ENCODE results near the gene ENDOD1. TPM values are rescaled to one million over a fixed set of nuclear protein-coding genes. Genes with fewer than 3 reads are reported as not detected.

ENDOD1 gene
- total RNA-seq, 1 donor from 2014 or later = 1.9 TPM

DNA sequence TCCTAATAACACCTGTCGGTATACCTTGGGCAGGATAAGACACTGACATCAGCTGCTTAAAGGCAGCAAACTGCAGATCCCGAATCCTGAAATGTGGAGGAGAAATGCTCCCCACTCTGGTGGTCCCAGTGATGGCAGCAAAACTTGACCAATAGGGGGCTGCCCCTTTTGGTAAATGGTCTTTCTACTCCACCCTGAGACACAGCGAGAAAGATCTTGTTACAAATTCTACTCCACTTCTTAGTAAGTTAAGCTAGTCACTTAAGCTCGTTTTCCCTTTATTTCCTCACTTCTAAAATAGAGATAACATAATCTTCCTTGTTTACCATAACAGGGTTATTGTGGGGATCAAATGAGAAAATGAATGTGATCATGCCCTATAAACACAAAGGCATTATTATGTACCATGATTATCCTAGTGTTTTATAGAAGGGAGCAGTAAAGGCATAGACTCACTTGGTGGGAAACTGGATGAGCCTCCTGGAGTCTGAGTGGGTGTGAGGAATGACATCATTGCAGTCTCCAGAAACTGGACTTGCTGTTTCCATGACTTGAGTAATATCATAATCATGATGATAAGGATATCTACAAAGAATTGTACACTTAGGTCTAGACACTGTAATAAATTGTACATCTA, 50.9 kb downstream of the ENDOD1 start:
- H3K27me3 Mint-ChIP-seq (ENCODE audit: insufficient read depth, low read depth) = peaks cover 2% of the 10 kb centered on the region
- no peak overlapping the region for H3K4me3 Mint-ChIP-seq
- DNase-seq (ENCODE audit: low spot score) = no peak
- Histone ChIP-seq H3K27ac (no peak overlapping the region), H3K9ac (no peak overlapping the region), H3K4me2 (no peak overlapping the region), H3K79me2 (ENCODE audit: low read depth) (no peaks in the 10 kb centered on the region), H3K4me3 (no peak overlapping the region), H3K9me3 (ENCODE audit: low read depth) (no peaks in the 10 kb centered on the region), H4K20me1 (ENCODE audit: low read depth) (no peaks in the 10 kb centered on the region), H3K4me1 (no peaks in the 10 kb centered on the region), H2AFZ (replicated peaks) (no peak overlapping the region), H3K36me3 (no peaks in the 10 kb centered on the region), H3K27me3 (peaks cover 68% of the 10 kb centered on the region), H3F3A (ENCODE audit: low read depth) (no peaks in the 10 kb centered on the region)
- TF ChIP-seq EZH2 (IDR thresholded peaks at IDR 0.05) = no peak
- peak; percentile 28 for TF ChIP-seq CTCF (IDR thresholded peaks at IDR 0.05)
- H3K36me3 Mint-ChIP-seq = no peaks in the 10 kb centered on the region
- no peak overlapping the region for H3K27ac Mint-ChIP-seq
- no peaks in the 10 kb centered on the region for H3K9me3 Mint-ChIP-seq
- H3K4me1 Mint-ChIP-seq = no peaks in the 10 kb centered on the region

DNA sequence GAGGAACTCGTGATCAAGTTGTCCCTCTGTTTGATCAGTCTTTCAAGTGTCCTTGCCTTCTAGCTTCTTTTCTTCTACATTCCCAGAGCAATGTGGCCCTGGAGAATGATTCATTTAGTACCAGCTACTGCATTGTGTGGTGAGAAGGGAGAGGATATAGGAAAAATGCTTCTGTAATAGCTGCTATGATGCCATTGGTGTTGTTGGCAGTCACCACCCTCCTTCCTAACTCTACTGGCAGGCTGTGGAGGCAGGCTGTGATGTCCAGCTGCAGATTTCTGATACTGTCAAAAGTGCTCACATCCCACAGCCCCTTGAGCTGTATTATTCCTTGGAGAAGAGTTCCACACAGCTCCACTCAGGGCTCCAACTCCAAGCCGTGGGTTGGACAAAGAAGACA, 52.8 kb downstream of the ENDOD1 start:
- Histone ChIP-seq H3K9me3 (ENCODE audit: low read depth) (no peaks in the 10 kb centered on the region), H3K36me3 (no peaks in the 10 kb centered on the region), H3K27me3 (peaks cover 87% of the 10 kb centered on the region), H3F3A (ENCODE audit: low read depth) (no peaks in the 10 kb centered on the region), H3K4me1 (no peaks in the 10 kb centered on the region), H2AFZ (replicated peaks) (no peak overlapping the region), H3K4me2 (no peak overlapping the region), H3K79me2 (ENCODE audit: low read depth) (no peaks in the 10 kb centered on the region), H3K27ac (no peak overlapping the region), H3K4me3 (no peak overlapping the region), H4K20me1 (ENCODE audit: low read depth) (no peaks in the 10 kb centered on the region), H3K9ac (no peak overlapping the region)
- TF ChIP-seq EZH2 (IDR thresholded peaks at IDR 0.05) (no peak), CTCF (IDR thresholded peaks at IDR 0.05) (no peak), EZH2phosphoT487 (IDR thresholded peaks at IDR 0.05) (no peak)
- no peak for DNase-seq (ENCODE audit: low spot score)
- H3K4me1 Mint-ChIP-seq = peaks cover 3% of the 10 kb centered on the region
- no peak overlapping the region for H3K27ac Mint-ChIP-seq
- H3K27me3 Mint-ChIP-seq (ENCODE audit: insufficient read depth, low read depth) = peaks cover 2% of the 10 kb centered on the region
- no peak overlapping the region for H3K4me3 Mint-ChIP-seq
- H3K9me3 Mint-ChIP-seq = no peaks in the 10 kb centered on the region
- H3K36me3 Mint-ChIP-seq = no peaks in the 10 kb centered on the region

GRCh38 chr11:95143106-95143681, 53.5 kb downstream of the ENDOD1 start:
- H3K9me3 Mint-ChIP-seq = no peaks in the 10 kb centered on the region
- H3K4me1 Mint-ChIP-seq = peaks cover 5% of the 10 kb centered on the region
- H3K27ac Mint-ChIP-seq = no peak overlapping the region
- H3K36me3 Mint-ChIP-seq = no peaks in the 10 kb centered on the region
- H3K27ac ChIP-seq = no peak overlapping the region
- no peak overlapping the region for H3K4me3 Mint-ChIP-seq
- H3K4me3 ChIP-seq = no peak overlapping the region
- H3F3A ChIP-seq (ENCODE audit: low read depth) = no peaks in the 10 kb centered on the region
- peaks cover 2% of the 10 kb centered on the region for H3K27me3 Mint-ChIP-seq (ENCODE audit: insufficient read depth, low read depth)
- no peaks in the 10 kb centered on the region for H3K9me3 ChIP-seq (ENCODE audit: low read depth)
- H3K79me2 ChIP-seq (ENCODE audit: low read depth) = no peaks in the 10 kb centered on the region
- H3K9ac ChIP-seq = no peak overlapping the region
- H2AFZ ChIP-seq (replicated peaks) = no peak overlapping the region
- H4K20me1 ChIP-seq (ENCODE audit: low read depth) = no peaks in the 10 kb centered on the region
- no peaks in the 10 kb centered on the region for H3K4me1 ChIP-seq
- H3K4me2 ChIP-seq = no peak overlapping the region
- no peak for TF ChIP-seq EZH2 (IDR thresholded peaks at IDR 0.05)
- TF ChIP-seq EZH2phosphoT487 (IDR thresholded peaks at IDR 0.05) = no peak
- TF ChIP-seq CTCF (IDR thresholded peaks at IDR 0.05) = no peak
- DNase-seq (ENCODE audit: low spot score) = no peak
- no peaks in the 10 kb centered on the region for H3K36me3 ChIP-seq
- peaks cover 94% of the 10 kb centered on the region for H3K27me3 ChIP-seq
